K562 (cell line): ENCODE measurements around the gene CRTC3. TPM values are rescaled to one million over a fixed set of nuclear protein-coding genes. Genes with fewer than 3 reads are reported as not detected.

ENCODE experiments used
- ATF1 ChIP-seq, 2 experiments: fragments of 450-650 bp in 1 of 2; IDR thresholded peaks; 2 replicates each; pipeline ENCODE4 v1.6.1; 2016; ENCODE audit warnings: missing compliant biosample characterization in 1 of 2, missing genetic modification characterization in 1 of 2
- CBX8 ChIP-seq: fragments of 200-600 bp; sonication (generic); IDR thresholded peaks from 2 replicates; pipeline ENCODE4 v1.6.1; 2012; ENCODE audit warnings: borderline replicate concordance, mixed run types, low read depth, mild to moderate bottlenecking, moderate library complexity, mixed read lengths, low read length, control low read depth, inconsistent platforms; ENCODE audit not compliant: poor library complexity, severe bottlenecking; ENCODE audit errors: extremely low read depth
- CCNT2 ChIP-seq: IDR thresholded peaks from 2 replicates; pipeline ENCODE4 v1.6.1; 2011; ENCODE audit warnings: borderline replicate concordance, low read depth, mild to moderate bottlenecking, moderate library complexity, mixed read lengths, low read length; ENCODE audit not compliant: insufficient read length; ENCODE audit errors: extremely low read depth
- CREB3L1 ChIP-seq: fragments of 450-650 bp; IDR thresholded peaks from 2 replicates; pipeline ENCODE4 v1.6.1; 2014; ENCODE audit warnings: low read depth, mild to moderate bottlenecking, moderate library complexity, borderline replicate concordance
- GABPB1 ChIP-seq: sonication (generic); formaldehyde crosslinking; IDR thresholded peaks from 2 replicates; pipeline ENCODE4 v1.8.0; 2022; ENCODE audit warnings: mild to moderate bottlenecking, missing genetic modification reagents
- GMEB1 ChIP-seq: fragments of 250-450 bp; sonication (Bioruptor Pico); IDR thresholded peaks from 2 replicates; pipeline ENCODE4 v1.4.0; 2020; ENCODE audit warnings: mild to moderate bottlenecking
- ILK ChIP-seq: fragments of 450-650 bp; IDR thresholded peaks from 2 replicates; pipeline ENCODE4 v1.6.1; 2016; ENCODE audit warnings: missing genetic modification characterization, low read depth, mild to moderate bottlenecking, missing compliant biosample characterization, moderate library complexity, borderline replicate concordance
- L3MBTL2 ChIP-seq: fragments of 450-650 bp; IDR thresholded peaks from 2 replicates; pipeline ENCODE4 v1.6.1; 2016; ENCODE audit warnings: mild to moderate bottlenecking, moderate library complexity
- LCOR ChIP-seq: sonication (generic); formaldehyde crosslinking; IDR thresholded peaks from 2 replicates; pipeline ENCODE4 v1.8.0; 2022; ENCODE audit warnings: mild to moderate bottlenecking, missing genetic modification reagents
- MAZ ChIP-seq, 2 experiments: fragments of 450-650 bp in 1 of 2; sonication (generic) in 1 of 2; formaldehyde crosslinking; IDR thresholded peaks in 1 of 2; conservative IDR thresholded peaks in 1 of 2; 2 replicates each; pipeline versions ENCODE4 v1.4.0 to v1.5.0; 2020; ENCODE audit warnings: mild to moderate bottlenecking in 1 of 2, missing genetic modification reagents in 1 of 2
- NR2C2 ChIP-seq, 2 experiments: fragments of 200-800 bp in 1 of 2; sonication (Bioruptor generic) in 1 of 2; sonication (generic) in 1 of 2; formaldehyde crosslinking in 1 of 2; IDR thresholded peaks; 2 replicates each; pipeline versions ENCODE4 v1.6.1 to v1.8.0; 2016 to 2022; ENCODE audit warnings: mild to moderate bottlenecking in 1 of 2, missing compliant biosample characterization in 1 of 2, missing genetic modification characterization in 1 of 2, missing genetic modification reagents in 1 of 2
- PHF8 ChIP-seq: fragments of 200-600 bp; sonication (generic); IDR thresholded peaks from 2 replicates; pipeline ENCODE4 v1.6.1; 2012; ENCODE audit warnings: mixed run types, mild to moderate bottlenecking, inconsistent platforms, low read length, moderate library complexity, borderline replicate concordance
- RBBP5 ChIP-seq: fragments of 200-600 bp; sonication (generic); IDR thresholded peaks from 2 replicates; pipeline ENCODE4 v1.6.1; 2012; ENCODE audit warnings: borderline replicate concordance, mild to moderate bottlenecking, low read length, control low read depth, inconsistent platforms; ENCODE audit not compliant: insufficient read depth, poor library complexity, severe bottlenecking
- SRSF9 ChIP-seq: fragments of 200-400 bp; formaldehyde crosslinking; IDR thresholded peaks from 2 replicates; pipeline ENCODE4 v1.6.1; 2017; ENCODE audit warnings: low read depth, low read length, borderline replicate concordance
- polyA plus RNA-seq, 8 experiments: library from polyadenylated mRNA; depleted of rRNA in 4 of 8; stranded (reverse) in 5 of 8; unstranded in 3 of 8; fragments of >200 nt; fragmentation: Nextera tagmentation in 2 of 8; fragmentation: Illumina TruSeq in 1 of 8; extraction: Ambion mirVana in 2 of 8; extraction: Trizol in 1 of 8; gene quantifications; 2 replicates each; pipeline versions ENCODE4 v1.2.1 to v1.2.3, GENCODE V29; 2011 to 2014; ENCODE audit warnings: inconsistent platforms in 1 of 8, missing spikeins in 1 of 8
- total RNA-seq, 7 experiments: library from RNA; depleted of rRNA in 6 of 7; stranded (reverse); fragments of >200 nt in 6 of 7; fragmentation: Illumina TruSeq in 2 of 7; extraction: Trizol in 2 of 7; gene quantifications; 2 replicates each; pipeline versions ENCODE4 v1.2.1 to v1.2.3, GENCODE V29; 2011 to 2021; ENCODE audit warnings: low replicate concordance in 1 of 7
- TF ChIP-seq, protein P1 (sequence below), 2 experiments: IDR thresholded peaks; 2 replicates each; pipeline ENCODE4 v1.6.1; 2012; ENCODE audit warnings: improper control_type of control experiment in 2 of 2, low read depth in 2 of 2, low read length in 2 of 2, borderline replicate concordance in 1 of 2

The CRTC3 gene
- total and polyA plus RNA-seq, 9 of the 15 experiments (the other 6 are each of a cell fraction or from before 2014, with no cell fraction given) = 1.2 to 19.0 (median 11.6) TPM

- peak; percentile 20; the same call in 1 of the 2 replicates for TF ChIP-seq GMEB1
- no peak for TF ChIP-seq CBX8
- peak in 1 of 2 experiments; percentile 53; a peak in 2 of 4 replicates for TF ChIP-seq MAZ (CRISPR knock-in tag; conservative IDR thresholded peaks at IDR 0.05 in 1 of 2, IDR thresholded peaks at IDR 0.05 in 1 of 2)
- peak; percentile 27; the same call in 1 of the 2 replicates for TF ChIP-seq CREB3L1
- peak; percentile 34; the same call in 1 of the 2 replicates for TF ChIP-seq LCOR (CRISPR knock-in tag)
- TF ChIP-seq ATF1 (CRISPR knock-in tag; IDR thresholded peaks at IDR 0.05) = no peak
- peak; percentile 48; the same call in 1 of the 2 replicates for TF ChIP-seq ATF1 (tag; IDR thresholded peaks at IDR 0.05)
- no peak for TF ChIP-seq ILK (tag)
- TF ChIP-seq PHF8 = peak; percentile 80; the same call in 1 of the 2 replicates
- peak; percentile 63 for TF ChIP-seq RBBP5
- no peak for TF ChIP-seq SRSF9
- TF ChIP-seq CCNT2 = peak; percentile 65
- TF ChIP-seq, protein P1, sequence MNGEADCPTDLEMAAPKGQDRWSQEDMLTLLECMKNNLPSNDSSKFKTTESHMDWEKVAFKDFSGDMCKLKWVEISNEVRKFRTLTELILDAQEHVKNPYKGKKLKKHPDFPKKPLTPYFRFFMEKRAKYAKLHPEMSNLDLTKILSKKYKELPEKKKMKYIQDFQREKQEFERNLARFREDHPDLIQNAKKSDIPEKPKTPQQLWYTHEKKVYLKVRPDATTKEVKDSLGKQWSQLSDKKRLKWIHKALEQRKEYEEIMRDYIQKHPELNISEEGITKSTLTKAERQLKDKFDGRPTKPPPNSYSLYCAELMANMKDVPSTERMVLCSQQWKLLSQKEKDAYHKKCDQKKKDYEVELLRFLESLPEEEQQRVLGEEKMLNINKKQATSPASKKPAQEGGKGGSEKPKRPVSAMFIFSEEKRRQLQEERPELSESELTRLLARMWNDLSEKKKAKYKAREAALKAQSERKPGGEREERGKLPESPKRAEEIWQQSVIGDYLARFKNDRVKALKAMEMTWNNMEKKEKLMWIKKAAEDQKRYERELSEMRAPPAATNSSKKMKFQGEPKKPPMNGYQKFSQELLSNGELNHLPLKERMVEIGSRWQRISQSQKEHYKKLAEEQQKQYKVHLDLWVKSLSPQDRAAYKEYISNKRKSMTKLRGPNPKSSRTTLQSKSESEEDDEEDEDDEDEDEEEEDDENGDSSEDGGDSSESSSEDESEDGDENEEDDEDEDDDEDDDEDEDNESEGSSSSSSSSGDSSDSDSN (IDR thresholded peaks at IDR 0.05; ENCODE audit: borderline replicate concordance in 1 of 2, low read depth in 2 of 2, low read length in 2 of 2) = peak in 1 of 2 experiments; percentile 87; a peak in 2 of 4 replicates
- no peak for TF ChIP-seq NR2C2 (CRISPR knock-in tag; IDR thresholded peaks at IDR 0.05)
- peak; percentile 44; the same call in 1 of the 2 replicates for TF ChIP-seq NR2C2 (tag; IDR thresholded peaks at IDR 0.05)
- TF ChIP-seq GABPB1 (CRISPR knock-in tag) = peak; percentile 69
- TF ChIP-seq L3MBTL2 = peak; percentile 61
These were observed 135.8 kb downstream of the CRTC3 start (continued) for GRCh38 chr15:90665288-90666134.
